Measurements from ENCODE around the gene MAGEH1.

- TF ChIP-seq EZH2 (optimal IDR thresholded peaks at IDR 0.05; ENCODE audit: low read depth, low read length) (no peak), CTCF (IDR thresholded peaks at IDR 0.05; ENCODE audit: low read length) (no peak)
These were observed 36.8 kb downstream of the MAGEH1 start for GRCh38 chrX:55488593-55489313.
